HepG2 (cell line): ENCODE data around the gene MDFIC.

Source experiments
- GZF1 ChIP-seq: sonication (generic); formaldehyde crosslinking; IDR thresholded peaks from 2 replicates; pipeline ENCODE4 v1.5.1; 2020; ENCODE audit warnings: mild to moderate bottlenecking, missing genetic modification reagents
- HCFC1 ChIP-seq: fragments of 150-350 bp; IDR thresholded peaks from 2 replicates; pipeline ENCODE4 v1.6.1; 2014; ENCODE audit warnings: low read depth, low read length
- HDAC6 ChIP-seq: fragments of 200-600 bp; sonication (generic); IDR thresholded peaks from 2 replicates; pipeline ENCODE4 v1.7.0; 2017; ENCODE audit warnings: mild to moderate bottlenecking, antibody characterized with exemption, low read length, low read depth
- NFYC ChIP-seq: IDR thresholded peaks from 2 replicates; pipeline ENCODE4 v1.6.1; 2016; ENCODE audit warnings: missing genetic modification reagents, missing compliant biosample characterization
- TCF7 ChIP-seq: sonication (generic); IDR thresholded peaks from 2 replicates; pipeline ENCODE4 v1.6.1; 2016; ENCODE audit warnings: antibody characterized with exemption, low read depth
- YY1 ChIP-seq: IDR thresholded peaks from 2 replicates; pipeline ENCODE4 v1.6.1; 2011; ENCODE audit warnings: low read length, low read depth, moderate library complexity, mild to moderate bottlenecking; ENCODE audit not compliant: insufficient read depth, insufficient replicate concordance
- TF ChIP-seq, protein P1 (sequence below): sonication (generic); formaldehyde crosslinking; IDR thresholded peaks from 2 replicates; pipeline ENCODE4 v1.9.0; 2021; ENCODE audit warnings: missing genetic modification reagents, borderline replicate concordance
- TF ChIP-seq, protein P2 (sequence below): sonication (generic); formaldehyde crosslinking; IDR thresholded peaks from 2 replicates; pipeline ENCODE4 v1.4.0; 2020; ENCODE audit warnings: missing genetic modification reagents
- TF ChIP-seq, protein P3 (sequence below): sonication (generic); formaldehyde crosslinking; IDR thresholded peaks from 2 replicates; pipeline ENCODE4 v1.5.0; 2020; ENCODE audit warnings: mild to moderate bottlenecking, missing genetic modification reagents, moderate library complexity
- TF ChIP-seq, protein P4 (sequence below): sonication (generic); formaldehyde crosslinking; IDR thresholded peaks from 2 replicates; pipeline ENCODE4 v1.8.1; 2023; ENCODE audit warnings: missing genetic modification reagents, inconsistent platforms, borderline replicate concordance

DNA sequence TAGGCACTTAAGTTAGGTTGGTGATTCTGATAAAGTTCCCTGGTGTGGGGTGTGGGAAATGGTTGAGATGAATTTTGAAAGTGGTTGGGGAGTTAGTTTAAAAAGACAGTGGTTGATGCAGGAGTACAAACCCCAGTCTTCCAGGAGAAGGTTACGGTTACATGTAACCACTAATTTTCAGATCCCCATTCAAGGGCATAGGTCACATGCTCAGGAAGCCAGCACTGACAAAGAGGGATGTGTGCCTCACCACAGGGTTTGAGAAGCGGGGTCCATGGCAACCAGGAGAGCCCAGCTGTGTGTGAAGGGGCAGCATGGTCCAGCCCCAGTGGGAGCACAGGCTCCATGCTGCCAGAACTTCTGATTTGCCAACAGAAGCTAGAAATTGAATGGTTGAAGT, 144.2 kb downstream of the MDFIC start:
- TF ChIP-seq, protein P1, sequence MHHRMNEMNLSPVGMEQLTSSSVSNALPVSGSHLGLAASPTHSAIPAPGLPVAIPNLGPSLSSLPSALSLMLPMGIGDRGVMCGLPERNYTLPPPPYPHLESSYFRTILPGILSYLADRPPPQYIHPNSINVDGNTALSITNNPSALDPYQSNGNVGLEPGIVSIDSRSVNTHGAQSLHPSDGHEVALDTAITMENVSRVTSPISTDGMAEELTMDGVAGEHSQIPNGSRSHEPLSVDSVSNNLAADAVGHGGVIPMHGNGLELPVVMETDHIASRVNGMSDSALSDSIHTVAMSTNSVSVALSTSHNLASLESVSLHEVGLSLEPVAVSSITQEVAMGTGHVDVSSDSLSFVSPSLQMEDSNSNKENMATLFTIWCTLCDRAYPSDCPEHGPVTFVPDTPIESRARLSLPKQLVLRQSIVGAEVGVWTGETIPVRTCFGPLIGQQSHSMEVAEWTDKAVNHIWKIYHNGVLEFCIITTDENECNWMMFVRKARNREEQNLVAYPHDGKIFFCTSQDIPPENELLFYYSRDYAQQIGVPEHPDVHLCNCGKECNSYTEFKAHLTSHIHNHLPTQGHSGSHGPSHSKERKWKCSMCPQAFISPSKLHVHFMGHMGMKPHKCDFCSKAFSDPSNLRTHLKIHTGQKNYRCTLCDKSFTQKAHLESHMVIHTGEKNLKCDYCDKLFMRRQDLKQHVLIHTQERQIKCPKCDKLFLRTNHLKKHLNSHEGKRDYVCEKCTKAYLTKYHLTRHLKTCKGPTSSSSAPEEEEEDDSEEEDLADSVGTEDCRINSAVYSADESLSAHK (CRISPR knock-in tag): no peak
- TF ChIP-seq, protein P2, sequence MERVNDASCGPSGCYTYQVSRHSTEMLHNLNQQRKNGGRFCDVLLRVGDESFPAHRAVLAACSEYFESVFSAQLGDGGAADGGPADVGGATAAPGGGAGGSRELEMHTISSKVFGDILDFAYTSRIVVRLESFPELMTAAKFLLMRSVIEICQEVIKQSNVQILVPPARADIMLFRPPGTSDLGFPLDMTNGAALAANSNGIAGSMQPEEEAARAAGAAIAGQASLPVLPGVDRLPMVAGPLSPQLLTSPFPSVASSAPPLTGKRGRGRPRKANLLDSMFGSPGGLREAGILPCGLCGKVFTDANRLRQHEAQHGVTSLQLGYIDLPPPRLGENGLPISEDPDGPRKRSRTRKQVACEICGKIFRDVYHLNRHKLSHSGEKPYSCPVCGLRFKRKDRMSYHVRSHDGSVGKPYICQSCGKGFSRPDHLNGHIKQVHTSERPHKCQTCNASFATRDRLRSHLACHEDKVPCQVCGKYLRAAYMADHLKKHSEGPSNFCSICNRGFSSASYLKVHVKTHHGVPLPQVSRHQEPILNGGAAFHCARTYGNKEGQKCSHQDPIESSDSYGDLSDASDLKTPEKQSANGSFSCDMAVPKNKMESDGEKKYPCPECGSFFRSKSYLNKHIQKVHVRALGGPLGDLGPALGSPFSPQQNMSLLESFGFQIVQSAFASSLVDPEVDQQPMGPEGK (CRISPR knock-in tag): no peak
- TF ChIP-seq, protein P3, sequence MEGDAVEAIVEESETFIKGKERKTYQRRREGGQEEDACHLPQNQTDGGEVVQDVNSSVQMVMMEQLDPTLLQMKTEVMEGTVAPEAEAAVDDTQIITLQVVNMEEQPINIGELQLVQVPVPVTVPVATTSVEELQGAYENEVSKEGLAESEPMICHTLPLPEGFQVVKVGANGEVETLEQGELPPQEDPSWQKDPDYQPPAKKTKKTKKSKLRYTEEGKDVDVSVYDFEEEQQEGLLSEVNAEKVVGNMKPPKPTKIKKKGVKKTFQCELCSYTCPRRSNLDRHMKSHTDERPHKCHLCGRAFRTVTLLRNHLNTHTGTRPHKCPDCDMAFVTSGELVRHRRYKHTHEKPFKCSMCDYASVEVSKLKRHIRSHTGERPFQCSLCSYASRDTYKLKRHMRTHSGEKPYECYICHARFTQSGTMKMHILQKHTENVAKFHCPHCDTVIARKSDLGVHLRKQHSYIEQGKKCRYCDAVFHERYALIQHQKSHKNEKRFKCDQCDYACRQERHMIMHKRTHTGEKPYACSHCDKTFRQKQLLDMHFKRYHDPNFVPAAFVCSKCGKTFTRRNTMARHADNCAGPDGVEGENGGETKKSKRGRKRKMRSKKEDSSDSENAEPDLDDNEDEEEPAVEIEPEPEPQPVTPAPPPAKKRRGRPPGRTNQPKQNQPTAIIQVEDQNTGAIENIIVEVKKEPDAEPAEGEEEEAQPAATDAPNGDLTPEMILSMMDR: no peak
- TF ChIP-seq HCFC1 (no peak), NFYC (CRISPR knock-in tag) (no peak), YY1 (no peak), HDAC6 (no peak), GZF1 (CRISPR knock-in tag) (no peak), TCF7 (no peak)
- TF ChIP-seq, protein P4, sequence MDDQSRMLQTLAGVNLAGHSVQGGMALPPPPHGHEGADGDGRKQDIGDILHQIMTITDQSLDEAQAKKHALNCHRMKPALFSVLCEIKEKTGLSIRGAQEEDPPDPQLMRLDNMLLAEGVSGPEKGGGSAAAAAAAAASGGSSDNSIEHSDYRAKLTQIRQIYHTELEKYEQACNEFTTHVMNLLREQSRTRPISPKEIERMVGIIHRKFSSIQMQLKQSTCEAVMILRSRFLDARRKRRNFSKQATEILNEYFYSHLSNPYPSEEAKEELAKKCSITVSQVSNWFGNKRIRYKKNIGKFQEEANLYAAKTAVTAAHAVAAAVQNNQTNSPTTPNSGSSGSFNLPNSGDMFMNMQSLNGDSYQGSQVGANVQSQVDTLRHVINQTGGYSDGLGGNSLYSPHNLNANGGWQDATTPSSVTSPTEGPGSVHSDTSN: no peak
